ENCODE measurements around the gene IGSF22.

- TF ChIP-seq POLR2AphosphoS5 (IDR thresholded peaks at IDR 0.05; ENCODE audit: low read depth, low read length) (no peak), REST (IDR thresholded peaks at IDR 0.05; ENCODE audit: insufficient read depth in 1 of 2, low read depth in 2 of 2, low read length in 2 of 2) (no peak)
Observed at GRCh38 chr11:18706330-18707243, 19.4 kb downstream of the IGSF22 start.
